ENCODE data around the gene FAM9C. TPM values are rescaled to one million over a fixed set of nuclear protein-coding genes. Genes with fewer than 3 reads are reported as not detected.

The FAM9C gene
- total RNA-seq, 1 donor from 2014 or later = not detected

GRCh38 chrX:13050151-13050550 lies 5.7 kb upstream of the FAM9C start:
- Histone ChIP-seq H3K27me3 (no peaks in the 10 kb centered on the region), H3K27ac (no peak overlapping the region), H3K9me3 (no peaks in the 10 kb centered on the region), H3K36me3 (no peaks in the 10 kb centered on the region), H3K4me3 (no peak overlapping the region), H3K4me1 (no peaks in the 10 kb centered on the region)
- intact Hi-C loops (cut with DNase I) = no loop called here
- TF ChIP-seq CTCF (IDR thresholded peaks at IDR 0.05) = no peak
- DNase-seq (ENCODE audit: low spot score in 2 of 2) = no peak

GRCh38 chrX:13048280-13048679 lies 3.9 kb upstream of the FAM9C start:
- no peak for DNase-seq (ENCODE audit: low spot score in 2 of 2)
- Histone ChIP-seq H3K27ac (no peak overlapping the region), H3K9me3 (no peaks in the 10 kb centered on the region), H3K4me3 (no peak overlapping the region), H3K27me3 (no peaks in the 10 kb centered on the region), H3K36me3 (no peaks in the 10 kb centered on the region), H3K4me1 (no peaks in the 10 kb centered on the region)
- intact Hi-C loops (cut with DNase I) = no loop called here
- TF ChIP-seq CTCF (IDR thresholded peaks at IDR 0.05) = no peak

GRCh38 chrX:13047759-13048158 lies 3.3 kb upstream of the FAM9C start:
- no peaks in the 10 kb centered on the region for H3K27me3 ChIP-seq
- intact Hi-C loops (cut with DNase I) = no loop called here
- H3K27ac ChIP-seq = no peak overlapping the region
- no peak overlapping the region for H3K4me3 ChIP-seq
- H3K9me3 ChIP-seq = no peaks in the 10 kb centered on the region
- DNase-seq (ENCODE audit: low spot score in 2 of 2) = no peak
- H3K36me3 ChIP-seq = no peaks in the 10 kb centered on the region
- no peaks in the 10 kb centered on the region for H3K4me1 ChIP-seq
- no peak for TF ChIP-seq CTCF (IDR thresholded peaks at IDR 0.05)

GRCh38 chrX:13046141-13046855 lies 1.9 kb upstream of the FAM9C start:
- DNase-seq (ENCODE audit: low spot score in 2 of 2) = no peak
- Histone ChIP-seq H3K4me3 (no peak overlapping the region), H3K9me3 (no peaks in the 10 kb centered on the region), H3K27ac (no peak overlapping the region), H3K27me3 (no peaks in the 10 kb centered on the region), H3K36me3 (no peaks in the 10 kb centered on the region), H3K4me1 (no peaks in the 10 kb centered on the region)
- TF ChIP-seq CTCF (IDR thresholded peaks at IDR 0.05) = no peak
- intact Hi-C loops (cut with DNase I) = no loop called here

- no peak overlapping the region for H3K27ac ChIP-seq
- H3K9me3 ChIP-seq = no peaks in the 10 kb centered on the region
- no peaks in the 10 kb centered on the region for H3K27me3 ChIP-seq
- TF ChIP-seq CTCF (IDR thresholded peaks at IDR 0.05) = no peak
- H3K36me3 ChIP-seq = no peaks in the 10 kb centered on the region
- H3K4me1 ChIP-seq = no peaks in the 10 kb centered on the region
- H3K4me3 ChIP-seq = no peak overlapping the region
- intact Hi-C loops (cut with DNase I) = no loop called here
- DNase-seq (ENCODE audit: low spot score in 2 of 2) = no peak
Measured at GRCh38 chrX:13043938-13044337, 482 bp downstream of the FAM9C start.

- DNase-seq (ENCODE audit: low spot score in 2 of 2) = no peak
- H3K27me3 ChIP-seq = no peaks in the 10 kb centered on the region
- no peak overlapping the region for H3K4me3 ChIP-seq
- H3K9me3 ChIP-seq = no peaks in the 10 kb centered on the region
- H3K4me1 ChIP-seq = no peaks in the 10 kb centered on the region
- H3K36me3 ChIP-seq = no peaks in the 10 kb centered on the region
- intact Hi-C loops (cut with DNase I) = no loop called here
- H3K27ac ChIP-seq = no peak overlapping the region
- no peak for TF ChIP-seq CTCF (IDR thresholded peaks at IDR 0.05)
Measured at GRCh38 chrX:13043138-13043537, 1.3 kb downstream of the FAM9C start.

All from ascending aorta (tissue), 2 donors.